ENCODE data around the gene REPS1. TPM values are rescaled to one million over a fixed set of nuclear protein-coding genes. Genes with fewer than 3 reads are reported as not detected.
"Not testable (repeated sequence)": the region's sequence is repeated elsewhere in the genome, so short reads cannot be mapped to it uniquely, and the experiment has no call there.

The REPS1 gene
- total and polyA plus RNA-seq, 4 donors = 56.1 to 107 (median 103) TPM

GRCh38 chr6:138945354-138945753, 42.7 kb downstream of the REPS1 start:
- peaks cover 8% of the 10 kb centered on the region for H3K36me3 ChIP-seq (ENCODE audit: control insufficient read depth, insufficient read depth, low read length)
- no peak for DNase-seq (ENCODE audit: low read depth in 4 of 6, low spot score in 6 of 6)
- H3K27ac ChIP-seq (ENCODE audit: low read depth, low read length) = no peak overlapping the region
- no CpG with 5 or more reads among the region's 5 CpGs for WGBS (ENCODE audit: insufficient coverage)
- H3K4me1 ChIP-seq (ENCODE audit: control insufficient read depth, insufficient read depth, low read length) = no peaks in the 10 kb centered on the region
- no peak overlapping the region for H3K4me3 ChIP-seq (ENCODE audit: low read depth, low read length)
- H3K9me3 ChIP-seq (ENCODE audit: control insufficient read depth, insufficient read depth, low read length) = no peaks in the 10 kb centered on the region
- no peaks in the 10 kb centered on the region for H3K27me3 ChIP-seq (ENCODE audit: control insufficient read depth, insufficient read depth, low read length)

- WGBS (ENCODE audit: insufficient coverage) = no CpG with 5 or more reads among the region's 1 CpG
- no peak overlapping the region for H3K4me3 ChIP-seq (ENCODE audit: low read depth, low read length)
- H3K27me3 ChIP-seq (ENCODE audit: control insufficient read depth, insufficient read depth, low read length) = no peaks in the 10 kb centered on the region
- no peak for DNase-seq (ENCODE audit: low read depth in 4 of 6, low spot score in 6 of 6)
- H3K27ac ChIP-seq (ENCODE audit: low read depth, low read length) = no peak overlapping the region
- no peaks in the 10 kb centered on the region for H3K9me3 ChIP-seq (ENCODE audit: control insufficient read depth, insufficient read depth, low read length)
- H3K4me1 ChIP-seq (ENCODE audit: control insufficient read depth, insufficient read depth, low read length) = no peaks in the 10 kb centered on the region
- H3K36me3 ChIP-seq (ENCODE audit: control insufficient read depth, insufficient read depth, low read length) = peaks cover 8% of the 10 kb centered on the region
These were observed 43.6 kb downstream of the REPS1 start for GRCh38 chr6:138944412-138944811.

GRCh38 chr6:138943089-138943625, 44.9 kb downstream of the REPS1 start:
- peaks cover 8% of the 10 kb centered on the region for H3K36me3 ChIP-seq (ENCODE audit: control insufficient read depth, insufficient read depth, low read length)
- DNase-seq (ENCODE audit: low read depth in 4 of 6, low spot score in 6 of 6) = no peak
- H3K4me1 ChIP-seq (ENCODE audit: control insufficient read depth, insufficient read depth, low read length) = no peaks in the 10 kb centered on the region
- no peaks in the 10 kb centered on the region for H3K9me3 ChIP-seq (ENCODE audit: control insufficient read depth, insufficient read depth, low read length)
- H3K4me3 ChIP-seq (ENCODE audit: low read depth, low read length) = no peak overlapping the region
- no peak overlapping the region for H3K27ac ChIP-seq (ENCODE audit: low read depth, low read length)
- no peaks in the 10 kb centered on the region for H3K27me3 ChIP-seq (ENCODE audit: control insufficient read depth, insufficient read depth, low read length)
- no CpG with 5 or more reads among the region's 2 CpGs for WGBS (ENCODE audit: insufficient coverage)

- not testable (repeated sequence) for H3K4me1 ChIP-seq (ENCODE audit: control insufficient read depth, insufficient read depth, low read length); H3K27ac ChIP-seq (ENCODE audit: low read depth, low read length); H3K4me3 ChIP-seq (ENCODE audit: low read depth, low read length); H3K9me3 ChIP-seq (ENCODE audit: control insufficient read depth, insufficient read depth, low read length); H3K36me3 ChIP-seq (ENCODE audit: control insufficient read depth, insufficient read depth, low read length); H3K27me3 ChIP-seq (ENCODE audit: control insufficient read depth, insufficient read depth, low read length); DNase-seq (ENCODE audit: low read depth in 4 of 6, low spot score in 6 of 6)
- WGBS (ENCODE audit: insufficient coverage) = no CpG with 5 or more reads among the region's 1 CpG
These were observed 51.2 kb downstream of the REPS1 start for GRCh38 chr6:138936873-138937272.

GRCh38 chr6:138931660-138932059, 56.4 kb downstream of the REPS1 start:
- Histone ChIP-seq H3K27me3 (ENCODE audit: control insufficient read depth, insufficient read depth, low read length) (no peaks in the 10 kb centered on the region), H3K27ac (ENCODE audit: low read depth, low read length) (no peak overlapping the region), H3K9me3 (ENCODE audit: control insufficient read depth, insufficient read depth, low read length) (no peaks in the 10 kb centered on the region), H3K4me3 (ENCODE audit: low read depth, low read length) (no peak overlapping the region), H3K4me1 (ENCODE audit: control insufficient read depth, insufficient read depth, low read length) (no peaks in the 10 kb centered on the region), H3K36me3 (ENCODE audit: control insufficient read depth, insufficient read depth, low read length) (no peaks in the 10 kb centered on the region)
- no peak for DNase-seq (ENCODE audit: low read depth in 4 of 6, low spot score in 6 of 6)
- no CpG with 5 or more reads among the region's 1 CpG for WGBS (ENCODE audit: insufficient coverage)

- H3K36me3 ChIP-seq (ENCODE audit: control insufficient read depth, insufficient read depth, low read length) = no peaks in the 10 kb centered on the region
- no peak for DNase-seq (ENCODE audit: low read depth in 4 of 6, low spot score in 6 of 6)
- no peaks in the 10 kb centered on the region for H3K4me1 ChIP-seq (ENCODE audit: control insufficient read depth, insufficient read depth, low read length)
- H3K27me3 ChIP-seq (ENCODE audit: control insufficient read depth, insufficient read depth, low read length) = no peaks in the 10 kb centered on the region
- H3K27ac ChIP-seq (ENCODE audit: low read depth, low read length) = no peak overlapping the region
- no peak overlapping the region for H3K4me3 ChIP-seq (ENCODE audit: low read depth, low read length)
- no peaks in the 10 kb centered on the region for H3K9me3 ChIP-seq (ENCODE audit: control insufficient read depth, insufficient read depth, low read length)
- no CpG with 5 or more reads among the region's 3 CpGs for WGBS (ENCODE audit: insufficient coverage)
These were observed 61.5 kb downstream of the REPS1 start for GRCh38 chr6:138926579-138926978.

- H3K27me3 ChIP-seq (ENCODE audit: control insufficient read depth, insufficient read depth, low read length) = no peaks in the 10 kb centered on the region
- whole genome bisulfite sequencing (ENCODE audit: insufficient coverage) = no CpG with 5 or more reads among the region's 2 CpGs
- DNase-seq (ENCODE audit: low read depth in 4 of 6, low spot score in 6 of 6) = no peak
These were observed 62.2 kb downstream of the REPS1 start for GRCh38 chr6:138925806-138926205.

GRCh38 chr6:138923561-138923960, 64.5 kb downstream of the REPS1 start:
- Histone ChIP-seq H3K27me3 (ENCODE audit: control insufficient read depth, insufficient read depth, low read length) (no peaks in the 10 kb centered on the region), H3K9me3 (ENCODE audit: control insufficient read depth, insufficient read depth, low read length) (no peaks in the 10 kb centered on the region), H3K27ac (ENCODE audit: low read depth, low read length) (no peak overlapping the region), H3K4me3 (ENCODE audit: low read depth, low read length) (no peak overlapping the region), H3K36me3 (ENCODE audit: control insufficient read depth, insufficient read depth, low read length) (no peaks in the 10 kb centered on the region), H3K4me1 (ENCODE audit: control insufficient read depth, insufficient read depth, low read length) (no peaks in the 10 kb centered on the region)
- no peak for DNase-seq (ENCODE audit: low read depth in 4 of 6, low spot score in 6 of 6)

More at GRCh38 chr6:138925806-138926205, 62.2 kb downstream of the REPS1 start:
- H3K36me3 ChIP-seq (ENCODE audit: control insufficient read depth, insufficient read depth, low read length) = no peaks in the 10 kb centered on the region
- no peak overlapping the region for H3K4me3 ChIP-seq (ENCODE audit: low read depth, low read length)
- no peak overlapping the region for H3K27ac ChIP-seq (ENCODE audit: low read depth, low read length)
- H3K4me1 ChIP-seq (ENCODE audit: control insufficient read depth, insufficient read depth, low read length) = no peaks in the 10 kb centered on the region
- H3K9me3 ChIP-seq (ENCODE audit: control insufficient read depth, insufficient read depth, low read length) = no peaks in the 10 kb centered on the region

GRCh38 chr6:138920906-138921305, 67.1 kb downstream of the REPS1 start:
- H3K4me1 ChIP-seq (ENCODE audit: control insufficient read depth, insufficient read depth, low read length) = no peaks in the 10 kb centered on the region

GRCh38 chr6:138914701-138915100, 73.4 kb downstream of the REPS1 start:
- Histone ChIP-seq H3K27me3 (ENCODE audit: control insufficient read depth, insufficient read depth, low read length) (no peaks in the 10 kb centered on the region), H3K36me3 (ENCODE audit: control insufficient read depth, insufficient read depth, low read length) (peaks cover 24% of the 10 kb centered on the region), H3K4me1 (ENCODE audit: control insufficient read depth, insufficient read depth, low read length) (no peaks in the 10 kb centered on the region), H3K27ac (ENCODE audit: low read depth, low read length) (no peak overlapping the region), H3K9me3 (ENCODE audit: control insufficient read depth, insufficient read depth, low read length) (no peaks in the 10 kb centered on the region), H3K4me3 (ENCODE audit: low read depth, low read length) (no peak overlapping the region)
- no peak for DNase-seq (ENCODE audit: low read depth in 4 of 6, low spot score in 6 of 6)
- WGBS (ENCODE audit: insufficient coverage) = 88% methylated on average over 1 of the region's 1 CpG

More at GRCh38 chr6:138920906-138921305, 67.1 kb downstream of the REPS1 start:
- Histone ChIP-seq H3K36me3 (ENCODE audit: control insufficient read depth, insufficient read depth, low read length) (no peaks in the 10 kb centered on the region), H3K27ac (ENCODE audit: low read depth, low read length) (no peak overlapping the region), H3K4me3 (ENCODE audit: low read depth, low read length) (no peak overlapping the region), H3K9me3 (ENCODE audit: control insufficient read depth, insufficient read depth, low read length) (no peaks in the 10 kb centered on the region), H3K27me3 (ENCODE audit: control insufficient read depth, insufficient read depth, low read length) (no peaks in the 10 kb centered on the region)
- peak in 1 of 6 donors; percentile 4 for DNase-seq (ENCODE audit: low read depth in 4 of 6, low spot score in 6 of 6)
- WGBS (ENCODE audit: insufficient coverage) = no CpG with 5 or more reads among the region's 3 CpGs
